GM12878 (cell line): ENCODE data around the gene OR8I2. TPM values are rescaled to one million over a fixed set of nuclear protein-coding genes. Genes with fewer than 3 reads are reported as not detected.

Experiments used
- DPF2 ChIP-seq: fragments of 450-650 bp; IDR thresholded peaks from 2 replicates; pipeline ENCODE4 v1.6.1; 2017; ENCODE audit warnings: mild to moderate bottlenecking
- EP300 ChIP-seq, 2 experiments: fragments of 150-350 bp in 1 of 2; IDR thresholded peaks; 2 replicates each; pipeline ENCODE4 v1.6.1; 2011 to 2012; ENCODE audit warnings: low read depth in 2 of 2, low read length in 2 of 2, borderline replicate concordance in 1 of 2, improper control_type of control experiment in 1 of 2, inconsistent platforms in 1 of 2; ENCODE audit not compliant: control insufficient read depth in 1 of 2
- HDAC6 ChIP-seq: fragments of 200-600 bp; sonication (generic); IDR thresholded peaks from one replicate; pipeline ENCODE4 v1.8.0; 2017; ENCODE audit warnings: antibody characterized with exemption; ENCODE audit not compliant: unreplicated experiment
- IRF4 ChIP-seq: IDR thresholded peaks from 2 replicates; pipeline ENCODE4 v1.6.1; 2011; ENCODE audit warnings: low read depth, low read length
- KAT2A ChIP-seq: conservative IDR thresholded peaks from 2 replicates; pipeline ENCODE4 v1.6.1; 2011; ENCODE audit warnings: low read depth, low read length; ENCODE audit not compliant: control insufficient read depth
- NR2C1 ChIP-seq: fragments of 450-650 bp; IDR thresholded peaks from 2 replicates; pipeline ENCODE4 v1.6.1; 2017; ENCODE audit warnings: antibody characterized with exemption, mild to moderate bottlenecking, moderate library complexity
- NR2F1 ChIP-seq: fragments of 450-650 bp; conservative IDR thresholded peaks from 2 replicates; pipeline ENCODE4 v1.6.1; 2017; ENCODE audit warnings: mild to moderate bottlenecking
- PAX5 ChIP-seq: IDR thresholded peaks from 2 replicates; pipeline ENCODE4 v1.6.1; 2011; ENCODE audit warnings: low read depth, low read length, borderline replicate concordance
- RUNX3 ChIP-seq: IDR thresholded peaks from 2 replicates; pipeline ENCODE4 v1.6.1; 2012; ENCODE audit warnings: low read length, inconsistent platforms
- ZNF384 ChIP-seq: IDR thresholded peaks from 2 replicates; pipeline ENCODE4 v1.6.1; 2012; ENCODE audit warnings: low read depth, mild to moderate bottlenecking, low read length, improper control_type of control experiment, borderline replicate concordance
- polyA plus RNA-seq, 11 experiments: library from polyadenylated mRNA; depleted of rRNA in 4 of 11; unstranded in 6 of 11; stranded (reverse) in 5 of 11; fragments of >200 nt; fragmentation: Nextera tagmentation in 4 of 11; fragmentation: Illumina TruSeq in 1 of 11; extraction: Ambion mirVana in 4 of 11; extraction: Trizol in 1 of 11; gene quantifications; 1 replicate in 1 of 11; 2 replicates in 10 of 11; pipeline versions ENCODE4 v1.2.1 to v1.2.3, GENCODE V29; 2011 to 2016; ENCODE audit warnings: inconsistent platforms in 2 of 11, missing spikeins in 2 of 11, low read depth in 1 of 11
- total RNA-seq, 4 experiments: library from RNA; depleted of rRNA in 3 of 4; stranded (reverse); fragments of >200 nt in 3 of 4; fragmentation: Illumina TruSeq in 1 of 4; extraction: Trizol in 1 of 4; gene quantifications; 2 replicates each; pipeline versions ENCODE4 v1.2.1 to v1.2.3, GENCODE V29; 2013 to 2021
- TF ChIP-seq, protein P1 (sequence below): IDR thresholded peaks from 2 replicates; pipeline ENCODE4 v1.6.1; 2012; ENCODE audit warnings: low read depth, low read length, improper control_type of control experiment
- TF ChIP-seq, protein P2 (sequence below): fragments of 450-650 bp; formaldehyde crosslinking; IDR thresholded peaks from 2 replicates; pipeline ENCODE4 v1.5.0; 2022; ENCODE audit warnings: mild to moderate bottlenecking, missing genetic modification characterization
- TF ChIP-seq, protein P3 (sequence below): fragments of 450-650 bp; IDR thresholded peaks from 2 replicates; pipeline ENCODE4 v1.6.1; 2017; ENCODE audit warnings: mild to moderate bottlenecking, moderate library complexity

The OR8I2 gene
- total and polyA plus RNA-seq, 10 of the 15 experiments (the other 5 are each of a cell fraction or from before 2014, with no cell fraction given): not detected

DNA sequence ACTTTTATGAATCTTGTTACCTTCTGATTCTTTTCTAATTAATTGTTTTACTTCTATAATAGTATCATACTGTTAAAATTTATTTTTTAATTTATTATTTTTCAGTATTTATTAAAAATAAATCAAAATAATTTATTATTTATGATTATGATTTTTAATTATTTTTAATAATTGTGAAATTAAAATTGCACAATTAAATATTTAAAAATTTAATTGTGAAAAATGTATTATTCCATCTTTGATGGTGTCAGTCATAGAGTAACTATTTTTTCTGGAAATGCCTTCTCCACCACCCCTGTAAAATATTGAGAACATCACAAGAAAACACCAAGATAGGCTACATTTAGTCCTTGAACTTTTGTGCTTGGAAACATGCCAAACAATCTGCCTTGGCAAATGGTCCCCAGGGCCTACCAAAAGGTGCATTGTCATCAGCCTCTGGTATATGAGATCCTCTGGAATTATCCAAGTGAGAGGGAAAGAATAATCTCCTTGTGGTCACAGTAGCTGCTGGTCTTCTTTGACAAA, 10.2 kb downstream of the OR8I2 start, which contains the start of gene OR8H2 (continued):
- TF ChIP-seq, protein P1, sequence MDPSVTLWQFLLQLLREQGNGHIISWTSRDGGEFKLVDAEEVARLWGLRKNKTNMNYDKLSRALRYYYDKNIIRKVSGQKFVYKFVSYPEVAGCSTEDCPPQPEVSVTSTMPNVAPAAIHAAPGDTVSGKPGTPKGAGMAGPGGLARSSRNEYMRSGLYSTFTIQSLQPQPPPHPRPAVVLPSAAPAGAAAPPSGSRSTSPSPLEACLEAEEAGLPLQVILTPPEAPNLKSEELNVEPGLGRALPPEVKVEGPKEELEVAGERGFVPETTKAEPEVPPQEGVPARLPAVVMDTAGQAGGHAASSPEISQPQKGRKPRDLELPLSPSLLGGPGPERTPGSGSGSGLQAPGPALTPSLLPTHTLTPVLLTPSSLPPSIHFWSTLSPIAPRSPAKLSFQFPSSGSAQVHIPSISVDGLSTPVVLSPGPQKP: no peak
- TF ChIP-seq RUNX3 (no peak), EP300 (IDR thresholded peaks at IDR 0.05; ENCODE audit: borderline replicate concordance in 1 of 2, control insufficient read depth in 1 of 2, low read depth in 2 of 2, low read length in 2 of 2) (no peak), PAX5 (no peak), KAT2A (no peak), IRF4 (no peak), DPF2 (no peak), NR2F1 (no peak), NR2C1 (no peak), ZNF384 (no peak), HDAC6 (no peak)
- TF ChIP-seq, protein P2, sequence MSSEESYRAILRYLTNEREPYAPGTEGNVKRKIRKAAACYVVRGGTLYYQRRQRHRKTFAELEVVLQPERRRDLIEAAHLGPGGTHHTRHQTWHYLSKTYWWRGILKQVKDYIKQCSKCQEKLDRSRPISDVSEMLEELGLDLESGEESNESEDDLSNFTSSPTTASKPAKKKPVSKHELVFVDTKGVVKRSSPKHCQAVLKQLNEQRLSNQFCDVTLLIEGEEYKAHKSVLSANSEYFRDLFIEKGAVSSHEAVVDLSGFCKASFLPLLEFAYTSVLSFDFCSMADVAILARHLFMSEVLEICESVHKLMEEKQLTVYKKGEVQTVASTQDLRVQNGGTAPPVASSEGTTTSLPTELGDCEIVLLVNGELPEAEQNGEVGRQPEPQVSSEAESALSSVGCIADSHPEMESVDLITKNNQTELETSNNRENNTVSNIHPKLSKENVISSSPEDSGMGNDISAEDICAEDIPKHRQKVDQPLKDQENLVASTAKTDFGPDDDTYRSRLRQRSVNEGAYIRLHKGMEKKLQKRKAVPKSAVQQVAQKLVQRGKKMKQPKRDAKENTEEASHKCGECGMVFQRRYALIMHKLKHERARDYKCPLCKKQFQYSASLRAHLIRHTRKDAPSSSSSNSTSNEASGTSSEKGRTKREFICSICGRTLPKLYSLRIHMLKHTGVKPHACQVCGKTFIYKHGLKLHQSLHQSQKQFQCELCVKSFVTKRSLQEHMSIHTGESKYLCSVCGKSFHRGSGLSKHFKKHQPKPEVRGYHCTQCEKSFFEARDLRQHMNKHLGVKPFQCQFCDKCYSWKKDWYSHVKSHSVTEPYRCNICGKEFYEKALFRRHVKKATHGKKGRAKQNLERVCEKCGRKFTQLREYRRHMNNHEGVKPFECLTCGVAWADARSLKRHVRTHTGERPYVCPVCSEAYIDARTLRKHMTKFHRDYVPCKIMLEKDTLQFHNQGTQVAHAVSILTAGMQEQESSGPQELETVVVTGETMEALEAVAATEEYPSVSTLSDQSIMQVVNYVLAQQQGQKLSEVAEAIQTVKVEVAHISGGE: no peak
- TF ChIP-seq, protein P3, sequence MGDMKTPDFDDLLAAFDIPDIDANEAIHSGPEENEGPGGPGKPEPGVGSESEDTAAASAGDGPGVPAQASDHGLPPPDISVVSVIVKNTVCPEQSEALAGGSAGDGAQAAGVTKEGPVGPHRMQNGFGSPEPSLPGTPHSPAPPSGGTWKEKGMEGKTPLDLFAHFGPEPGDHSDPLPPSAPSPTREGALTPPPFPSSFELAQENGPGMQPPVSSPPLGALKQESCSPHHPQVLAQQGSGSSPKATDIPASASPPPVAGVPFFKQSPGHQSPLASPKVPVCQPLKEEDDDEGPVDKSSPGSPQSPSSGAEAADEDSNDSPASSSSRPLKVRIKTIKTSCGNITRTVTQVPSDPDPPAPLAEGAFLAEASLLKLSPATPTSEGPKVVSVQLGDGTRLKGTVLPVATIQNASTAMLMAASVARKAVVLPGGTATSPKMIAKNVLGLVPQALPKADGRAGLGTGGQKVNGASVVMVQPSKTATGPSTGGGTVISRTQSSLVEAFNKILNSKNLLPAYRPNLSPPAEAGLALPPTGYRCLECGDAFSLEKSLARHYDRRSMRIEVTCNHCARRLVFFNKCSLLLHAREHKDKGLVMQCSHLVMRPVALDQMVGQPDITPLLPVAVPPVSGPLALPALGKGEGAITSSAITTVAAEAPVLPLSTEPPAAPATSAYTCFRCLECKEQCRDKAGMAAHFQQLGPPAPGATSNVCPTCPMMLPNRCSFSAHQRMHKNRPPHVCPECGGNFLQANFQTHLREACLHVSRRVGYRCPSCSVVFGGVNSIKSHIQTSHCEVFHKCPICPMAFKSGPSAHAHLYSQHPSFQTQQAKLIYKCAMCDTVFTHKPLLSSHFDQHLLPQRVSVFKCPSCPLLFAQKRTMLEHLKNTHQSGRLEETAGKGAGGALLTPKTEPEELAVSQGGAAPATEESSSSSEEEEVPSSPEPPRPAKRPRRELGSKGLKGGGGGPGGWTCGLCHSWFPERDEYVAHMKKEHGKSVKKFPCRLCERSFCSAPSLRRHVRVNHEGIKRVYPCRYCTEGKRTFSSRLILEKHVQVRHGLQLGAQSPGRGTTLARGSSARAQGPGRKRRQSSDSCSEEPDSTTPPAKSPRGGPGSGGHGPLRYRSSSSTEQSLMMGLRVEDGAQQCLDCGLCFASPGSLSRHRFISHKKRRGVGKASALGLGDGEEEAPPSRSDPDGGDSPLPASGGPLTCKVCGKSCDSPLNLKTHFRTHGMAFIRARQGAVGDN: no peak
